Erythroblast (primary cell): ENCODE data around the gene CCDC33.

Experiments used
- GATA1 ChIP-seq: IDR thresholded peaks from 2 replicates; pipeline ENCODE4 v1.6.1; 2011; ENCODE audit warnings: low read depth, mild to moderate bottlenecking, control low read depth, low read length, moderate library complexity
- POLR2A ChIP-seq: IDR thresholded peaks from 2 replicates; pipeline ENCODE4 v1.6.1; 2011; ENCODE audit warnings: mild to moderate bottlenecking, low read length

GRCh38 chr15:74330861-74331408 lies 94.8 kb downstream of the CCDC33 start:
- no peak for TF ChIP-seq POLR2A
- no peak for TF ChIP-seq GATA1
